ENCODE results near the gene AGTR1. TPM values are rescaled to one million over a fixed set of nuclear protein-coding genes. Genes with fewer than 3 reads are reported as not detected.

The AGTR1 gene
- total RNA-seq, 1 donor from 2014 or later: not detected

DNA sequence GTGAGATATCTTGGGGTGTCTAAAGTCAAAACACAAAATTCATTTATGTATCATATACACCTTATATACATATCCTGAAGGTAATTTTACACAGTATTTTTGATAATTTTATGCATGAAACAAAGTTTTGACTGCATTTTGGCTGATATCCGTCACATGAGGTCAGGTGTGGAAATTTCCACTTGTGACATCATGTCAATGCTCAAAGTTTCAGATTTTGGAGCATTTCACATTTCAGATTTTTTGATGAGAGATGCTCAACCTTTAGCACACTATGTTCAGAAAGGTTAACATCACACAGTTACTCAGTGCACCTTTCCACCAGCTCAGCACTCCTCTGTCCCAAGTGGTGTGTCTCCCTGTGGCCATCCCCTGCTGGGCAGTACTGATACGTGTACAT is 92.2 kb downstream of the AGTR1 start:
- H4K20me1 ChIP-seq (ENCODE audit: low read depth): no peaks in the 10 kb centered on the region
- Mint-ChIP-seq H3K27ac (peak overlapping the region; percentile 84), H3K27me3 (ENCODE audit: insufficient read depth, low read depth) (peaks cover under 1% of the 10 kb centered on the region), H3K9me3 (peaks cover 11% of the 10 kb centered on the region), H3K4me3 (peak overlapping the region; percentile 30), H3K36me3 (peaks cover 2% of the 10 kb centered on the region), H3K4me1 (peaks cover 58% of the 10 kb centered on the region)
- H3K79me2 ChIP-seq (ENCODE audit: low read depth): no peaks in the 10 kb centered on the region
- H3K4me1 ChIP-seq: no peaks in the 10 kb centered on the region
- H3K36me3 ChIP-seq: no peaks in the 10 kb centered on the region
- no peak overlapping the region for H3K9ac ChIP-seq
- TF ChIP-seq EZH2phosphoT487 (IDR thresholded peaks at IDR 0.05) (no peak), EZH2 (IDR thresholded peaks at IDR 0.05) (no peak)
- TF ChIP-seq, protein P1, sequence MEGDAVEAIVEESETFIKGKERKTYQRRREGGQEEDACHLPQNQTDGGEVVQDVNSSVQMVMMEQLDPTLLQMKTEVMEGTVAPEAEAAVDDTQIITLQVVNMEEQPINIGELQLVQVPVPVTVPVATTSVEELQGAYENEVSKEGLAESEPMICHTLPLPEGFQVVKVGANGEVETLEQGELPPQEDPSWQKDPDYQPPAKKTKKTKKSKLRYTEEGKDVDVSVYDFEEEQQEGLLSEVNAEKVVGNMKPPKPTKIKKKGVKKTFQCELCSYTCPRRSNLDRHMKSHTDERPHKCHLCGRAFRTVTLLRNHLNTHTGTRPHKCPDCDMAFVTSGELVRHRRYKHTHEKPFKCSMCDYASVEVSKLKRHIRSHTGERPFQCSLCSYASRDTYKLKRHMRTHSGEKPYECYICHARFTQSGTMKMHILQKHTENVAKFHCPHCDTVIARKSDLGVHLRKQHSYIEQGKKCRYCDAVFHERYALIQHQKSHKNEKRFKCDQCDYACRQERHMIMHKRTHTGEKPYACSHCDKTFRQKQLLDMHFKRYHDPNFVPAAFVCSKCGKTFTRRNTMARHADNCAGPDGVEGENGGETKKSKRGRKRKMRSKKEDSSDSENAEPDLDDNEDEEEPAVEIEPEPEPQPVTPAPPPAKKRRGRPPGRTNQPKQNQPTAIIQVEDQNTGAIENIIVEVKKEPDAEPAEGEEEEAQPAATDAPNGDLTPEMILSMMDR (IDR thresholded peaks at IDR 0.05): no peak
- no peak overlapping the region for H3K4me3 ChIP-seq
- H2AFZ ChIP-seq (replicated peaks): no peak overlapping the region
- no peaks in the 10 kb centered on the region for H3K27me3 ChIP-seq
- no peaks in the 10 kb centered on the region for H3F3A ChIP-seq (ENCODE audit: low read depth)
- H3K4me2 ChIP-seq: no peak overlapping the region
- peaks cover 6% of the 10 kb centered on the region for H3K9me3 ChIP-seq (ENCODE audit: low read depth)
- no peak for DNase-seq (ENCODE audit: low spot score)
- H3K27ac ChIP-seq: no peak overlapping the region

DNA sequence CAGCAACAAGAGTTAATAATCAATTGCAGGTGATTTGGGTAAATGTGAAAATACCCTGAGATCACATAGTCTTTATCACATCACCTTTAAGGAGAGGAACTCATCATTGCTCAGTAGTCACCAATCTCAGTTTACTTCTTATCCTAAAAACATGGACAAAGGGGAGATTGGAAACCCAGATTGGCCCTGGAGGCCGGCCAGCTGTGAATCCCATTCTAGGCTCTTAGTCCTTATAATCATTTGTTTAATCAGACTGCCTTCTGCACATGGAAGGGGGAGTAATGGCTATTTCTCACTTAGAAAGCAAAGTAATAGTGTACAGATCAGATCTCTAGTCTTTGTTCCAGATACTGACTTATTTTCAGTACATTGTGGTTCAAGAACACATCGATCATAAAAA is 92.7 kb downstream of the AGTR1 start:
- no peak for TF ChIP-seq EZH2 (IDR thresholded peaks at IDR 0.05)
- TF ChIP-seq EZH2phosphoT487 (IDR thresholded peaks at IDR 0.05): no peak
- TF ChIP-seq, protein P1 (IDR thresholded peaks at IDR 0.05): no peak
- H3K4me3 ChIP-seq: no peak overlapping the region
- Mint-ChIP-seq H3K4me1 (peaks cover 61% of the 10 kb centered on the region), H3K4me3 (peak overlapping the region; percentile 30), H3K27me3 (ENCODE audit: insufficient read depth, low read depth) (no peaks in the 10 kb centered on the region), H3K27ac (peak overlapping the region; percentile 84), H3K9me3 (peaks cover 7% of the 10 kb centered on the region), H3K36me3 (peaks cover 2% of the 10 kb centered on the region)
- H3K27me3 ChIP-seq: no peaks in the 10 kb centered on the region
- H3K79me2 ChIP-seq (ENCODE audit: low read depth): no peaks in the 10 kb centered on the region
- H3K9me3 ChIP-seq (ENCODE audit: low read depth): peaks cover 6% of the 10 kb centered on the region
- DNase-seq (ENCODE audit: low spot score): no peak
- no peak overlapping the region for H2AFZ ChIP-seq (replicated peaks)
- H3K4me1 ChIP-seq: no peaks in the 10 kb centered on the region
- H3K9ac ChIP-seq: no peak overlapping the region
- H3F3A ChIP-seq (ENCODE audit: low read depth): no peaks in the 10 kb centered on the region
- H3K27ac ChIP-seq: no peak overlapping the region
- H3K4me2 ChIP-seq: no peak overlapping the region
- H4K20me1 ChIP-seq (ENCODE audit: low read depth): no peaks in the 10 kb centered on the region
- no peaks in the 10 kb centered on the region for H3K36me3 ChIP-seq

DNA sequence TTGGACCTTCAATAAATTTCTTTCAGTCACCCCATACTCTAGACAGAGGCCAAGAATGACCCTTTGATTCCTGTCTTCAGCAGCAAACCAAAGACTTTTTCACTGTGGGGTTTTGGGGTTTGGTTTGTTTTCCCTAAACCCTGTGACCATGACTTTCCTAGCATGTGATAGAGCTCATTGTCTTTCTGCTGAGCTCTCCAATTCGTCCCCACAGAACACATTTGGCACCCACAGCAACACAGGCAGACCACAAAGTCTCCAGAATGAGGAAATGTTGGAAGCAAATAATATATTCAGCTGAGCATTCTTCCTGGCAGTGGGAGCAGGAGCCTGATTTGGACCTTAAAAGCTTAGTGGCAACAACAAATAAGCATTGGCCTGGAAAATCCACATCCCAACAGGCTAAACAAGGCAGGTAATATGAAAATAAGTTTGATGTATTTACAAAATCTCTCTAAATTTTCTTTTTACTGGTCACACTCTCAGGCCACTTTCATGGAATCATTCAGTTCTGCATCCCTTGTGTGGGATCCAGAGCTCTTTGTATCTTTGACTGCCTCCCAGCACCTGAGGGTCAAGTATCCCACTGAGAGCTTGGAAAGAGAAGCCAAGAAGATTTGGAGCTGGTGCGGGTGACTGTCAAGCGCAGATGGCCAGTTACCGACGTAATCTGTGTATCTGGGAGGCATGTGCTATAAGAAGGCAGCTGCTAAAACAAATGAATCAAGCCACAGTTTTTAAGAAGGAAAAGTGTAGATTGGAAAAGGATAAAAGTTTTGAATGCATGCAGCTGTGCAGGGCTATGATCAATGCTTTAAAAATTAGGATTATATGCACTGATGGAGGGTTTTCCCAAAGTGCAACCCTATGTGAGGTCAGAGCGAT is 93.4 kb downstream of the AGTR1 start:
- Histone ChIP-seq H3K27ac (no peak overlapping the region), H3K36me3 (no peaks in the 10 kb centered on the region), H3K79me2 (ENCODE audit: low read depth) (no peaks in the 10 kb centered on the region), H3K4me2 (no peak overlapping the region), H3K9ac (no peak overlapping the region), H3K4me3 (no peak overlapping the region), H3K9me3 (ENCODE audit: low read depth) (peaks cover 6% of the 10 kb centered on the region), H3F3A (ENCODE audit: low read depth) (no peaks in the 10 kb centered on the region), H3K27me3 (no peaks in the 10 kb centered on the region), H2AFZ (replicated peaks) (no peak overlapping the region), H3K4me1 (no peaks in the 10 kb centered on the region), H4K20me1 (ENCODE audit: low read depth) (no peaks in the 10 kb centered on the region)
- TF ChIP-seq EZH2 (IDR thresholded peaks at IDR 0.05): no peak
- TF ChIP-seq, protein P1 (IDR thresholded peaks at IDR 0.05): no peak
- no peak for TF ChIP-seq EZH2phosphoT487 (IDR thresholded peaks at IDR 0.05)
- no peak overlapping the region for H3K4me3 Mint-ChIP-seq
- H3K27ac Mint-ChIP-seq: peak overlapping the region; percentile 89
- peaks cover 7% of the 10 kb centered on the region for H3K9me3 Mint-ChIP-seq
- H3K27me3 Mint-ChIP-seq (ENCODE audit: insufficient read depth, low read depth): no peaks in the 10 kb centered on the region
- peaks cover 61% of the 10 kb centered on the region for H3K4me1 Mint-ChIP-seq
- peak; percentile 26 for DNase-seq (ENCODE audit: low spot score)
- peaks cover 2% of the 10 kb centered on the region for H3K36me3 Mint-ChIP-seq

Measured in neural progenitor cell (in vitro differentiated cells).